T follicular helper cell (primary cell): Measurements from ENCODE around the gene COX14.

Experiments used
- DNase-seq: peaks from one replicate; pipeline ENCODE4 v3.0.0-alpha.2; 2020; ENCODE audit warnings: low read depth

COX14 gene

GRCh38 chr12:50084775-50085614 is 27.0 kb upstream of the COX14 start, which contains the start of gene SMARCD1:
Gene SMARCD1, plus strand, starts transcription at chr12:50085342. Its CDS starts 28 bp downstream, at chr12:50085370.
- DNase-seq, result peak; percentile 73

DNA sequence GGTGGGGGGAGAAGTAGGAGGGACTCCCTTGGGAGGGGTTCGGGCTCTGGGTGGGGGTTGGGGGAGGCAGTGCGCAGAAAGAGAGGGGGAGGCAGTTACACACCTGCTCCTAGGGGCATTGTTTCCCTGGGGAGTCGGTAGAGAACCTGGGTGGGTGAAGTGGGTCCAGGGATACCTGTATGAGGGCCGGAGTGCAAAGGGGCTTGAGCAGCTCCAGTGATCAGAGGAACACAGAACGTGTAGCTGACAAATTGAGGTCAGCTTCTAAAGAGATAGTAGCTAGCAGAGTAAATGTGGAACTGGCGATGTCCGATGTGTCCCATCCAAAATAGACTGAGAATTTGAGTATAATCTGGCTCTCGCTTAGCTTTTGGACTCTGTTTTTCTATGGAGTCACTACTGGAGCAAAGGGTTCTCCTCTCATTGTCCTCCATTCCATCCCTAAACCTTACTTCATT is 26.4 kb upstream of the COX14 start:
- DNase-seq, result no peak

- DNase-seq, result no peak
Observed at GRCh38 chr12:50086148-50086547, 25.9 kb upstream of the COX14 start.

GRCh38 chr12:50087151-50087550 is 24.9 kb upstream of the COX14 start:
- no peak for DNase-seq

DNA sequence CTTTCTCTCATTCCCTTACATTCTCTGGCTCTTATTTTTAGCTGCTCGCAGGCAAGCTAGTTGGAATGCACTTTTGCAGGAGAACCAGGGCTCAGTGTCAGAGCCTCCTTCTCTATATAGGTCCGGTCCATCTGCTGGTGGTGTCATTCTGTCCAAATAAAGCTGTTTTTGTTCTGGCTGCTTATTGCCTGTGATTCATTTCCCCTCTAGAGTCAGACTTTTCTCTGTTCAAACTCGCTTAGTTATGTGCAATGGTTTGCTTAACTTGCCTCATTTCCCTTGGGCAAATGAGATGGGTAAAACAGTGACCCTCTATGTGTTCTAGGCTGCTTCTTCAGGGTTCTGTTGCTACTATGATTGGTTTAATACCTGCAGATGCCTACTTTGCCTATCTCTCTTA is 24.0 kb upstream of the COX14 start:
- DNase-seq, result no peak

DNA sequence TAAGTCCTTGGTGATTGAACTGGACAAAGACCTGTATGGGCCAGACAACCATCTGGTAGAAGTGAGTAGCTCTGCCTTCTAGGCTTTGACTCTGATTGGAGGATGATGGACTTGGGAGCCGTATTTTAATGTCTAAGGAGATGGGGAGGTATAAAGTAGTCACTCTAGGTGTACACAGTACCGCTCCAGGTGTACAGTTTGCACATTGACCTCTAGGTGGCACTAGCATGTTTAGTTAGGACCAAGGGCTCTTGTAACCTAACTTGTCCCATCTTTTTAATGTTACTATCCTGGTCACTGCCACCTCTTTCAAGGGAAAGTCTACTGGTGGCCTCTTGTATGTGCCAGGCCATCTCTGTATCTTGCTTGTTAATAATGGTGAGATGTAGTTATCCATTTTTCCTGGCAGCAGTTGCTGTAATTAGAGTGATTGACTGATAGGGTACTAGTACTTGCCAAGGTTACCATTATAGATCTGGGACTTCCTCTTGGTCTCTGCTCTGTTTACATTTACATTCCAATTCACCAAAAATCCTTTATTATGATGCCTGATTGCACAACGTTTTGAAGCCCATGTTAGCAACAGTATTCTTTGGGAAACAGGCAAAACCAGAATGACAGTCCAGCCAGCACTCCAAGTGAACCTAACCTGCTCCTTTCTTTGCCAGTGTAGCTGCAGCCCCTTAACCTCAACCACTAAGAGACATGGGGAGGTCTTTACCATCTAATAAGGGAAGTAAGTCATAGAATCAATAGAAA is 23.3 kb upstream of the COX14 start:
- peak; percentile 36 for DNase-seq

GRCh38 chr12:50089730-50090129 is 22.3 kb upstream of the COX14 start:
- no peak for DNase-seq

DNA sequence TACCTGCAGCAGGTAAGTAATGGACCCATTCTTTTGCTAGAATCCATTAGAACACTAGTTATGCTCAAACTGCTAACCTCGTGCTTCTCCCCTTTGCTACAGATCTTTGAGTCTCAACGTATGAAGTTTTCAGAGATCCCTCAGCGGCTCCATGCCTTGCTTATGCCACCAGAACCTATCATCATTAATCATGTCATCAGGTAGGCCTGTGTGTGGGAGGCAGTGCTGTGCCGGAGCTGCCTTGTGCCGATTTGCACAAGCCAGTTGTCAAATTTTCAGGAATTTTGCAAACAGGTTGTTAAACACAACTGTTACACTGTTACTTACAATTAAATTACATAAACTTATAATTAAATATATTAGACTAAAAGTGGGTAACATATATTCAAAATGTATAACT is 21.6 kb upstream of the COX14 start:
- no peak for DNase-seq

- DNase-seq, result no peak
Observed at GRCh38 chr12:50097952-50098351, 14.1 kb upstream of the COX14 start.

- DNase-seq, result no peak
Observed at GRCh38 chr12:50099302-50100008, 12.6 kb upstream of the COX14 start.

GRCh38 chr12:50100561-50100960 is 11.5 kb upstream of the COX14 start:
- DNase-seq, result no peak

DNA sequence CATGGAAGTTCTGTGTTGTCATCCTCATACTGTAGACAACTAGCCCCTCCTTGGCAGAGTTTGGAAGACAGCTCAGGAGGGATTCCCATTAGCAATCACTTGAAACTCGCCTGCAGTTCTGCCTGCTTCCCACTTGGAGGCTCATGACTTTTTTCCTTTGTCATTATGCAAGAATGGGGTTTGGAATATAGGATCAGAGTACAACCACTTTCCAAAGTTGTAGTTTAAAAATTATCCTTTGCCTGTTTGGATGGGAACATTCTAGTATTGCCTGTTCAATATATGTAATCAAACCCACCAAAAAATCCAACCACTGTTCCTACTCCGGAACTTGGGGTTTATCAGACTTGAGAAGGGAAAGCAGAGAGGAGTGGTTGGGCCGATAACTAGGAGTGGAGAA is 10.4 kb upstream of the COX14 start:
- DNase-seq, result no peak

DNA sequence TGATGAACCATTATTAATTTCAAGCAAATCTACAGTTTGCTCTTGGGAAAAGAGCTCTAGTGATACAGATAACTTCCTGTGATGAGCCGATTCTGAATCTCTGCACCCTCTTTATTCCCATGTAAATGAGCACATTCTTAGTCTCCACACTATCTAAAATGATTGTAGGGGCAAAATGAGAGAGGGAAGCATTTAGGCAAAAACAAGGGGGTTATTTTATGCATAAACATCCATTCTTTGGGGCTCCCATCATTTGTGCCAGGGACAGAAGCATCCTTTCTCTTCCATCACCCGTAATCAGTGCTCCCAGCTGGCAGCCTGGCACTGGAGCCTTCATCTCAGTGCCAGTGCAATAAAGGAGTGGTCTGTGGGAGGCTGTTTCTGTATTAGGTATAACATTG is 9.9 kb upstream of the COX14 start:
- no peak for DNase-seq

DNA sequence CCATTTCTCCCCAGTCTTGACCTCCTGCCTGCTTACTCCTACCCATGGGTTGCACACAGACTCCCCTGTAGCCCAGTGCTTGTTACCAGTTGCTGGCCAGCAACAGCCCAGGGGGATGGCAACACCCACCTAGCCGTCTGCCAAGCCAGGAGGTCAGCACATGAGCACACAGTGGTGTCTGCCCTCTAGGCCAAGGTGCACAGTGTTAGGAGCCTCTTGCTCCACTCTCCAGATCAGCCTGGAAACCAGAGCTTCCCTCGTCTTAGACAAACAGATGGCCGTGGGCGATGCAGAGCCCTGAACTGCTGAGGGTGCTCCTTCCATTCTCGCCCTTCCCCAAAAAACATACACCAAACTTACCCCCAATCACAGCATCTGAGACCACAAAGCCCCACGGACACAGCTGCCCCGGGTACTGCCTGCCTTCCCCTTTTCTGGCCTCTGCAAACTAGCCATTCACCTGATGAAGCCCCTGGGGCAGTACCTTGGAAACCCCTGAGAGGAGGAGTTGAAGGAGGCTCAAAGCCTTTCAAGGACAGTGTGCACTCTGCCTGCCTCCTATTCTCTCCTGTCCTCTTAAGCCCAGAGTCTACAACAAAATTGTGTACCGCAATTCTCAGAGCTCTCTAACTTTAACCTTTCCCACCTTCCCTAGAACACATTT is 9.3 kb upstream of the COX14 start:
- DNase-seq, result no peak

DNA sequence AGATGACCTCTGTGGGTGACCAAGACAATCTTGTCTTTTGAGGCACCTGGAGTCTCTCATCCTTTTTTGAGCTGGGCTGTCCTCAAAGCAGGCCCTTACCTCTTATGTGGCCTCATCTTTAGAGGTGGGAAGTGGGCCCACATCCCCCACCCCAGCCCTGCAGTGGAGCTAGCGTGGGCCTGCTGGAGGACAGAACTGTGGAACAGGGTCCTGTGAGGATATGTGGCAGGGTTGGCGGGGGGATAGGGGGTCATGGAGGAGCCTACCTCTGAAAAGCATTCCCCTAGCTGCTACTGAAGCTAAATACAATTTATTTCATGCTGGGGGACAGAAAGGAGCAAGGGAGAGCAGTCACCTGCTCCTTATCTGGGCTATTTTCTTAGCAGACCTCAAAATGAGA is 8.7 kb upstream of the COX14 start:
- no peak for DNase-seq

DNA sequence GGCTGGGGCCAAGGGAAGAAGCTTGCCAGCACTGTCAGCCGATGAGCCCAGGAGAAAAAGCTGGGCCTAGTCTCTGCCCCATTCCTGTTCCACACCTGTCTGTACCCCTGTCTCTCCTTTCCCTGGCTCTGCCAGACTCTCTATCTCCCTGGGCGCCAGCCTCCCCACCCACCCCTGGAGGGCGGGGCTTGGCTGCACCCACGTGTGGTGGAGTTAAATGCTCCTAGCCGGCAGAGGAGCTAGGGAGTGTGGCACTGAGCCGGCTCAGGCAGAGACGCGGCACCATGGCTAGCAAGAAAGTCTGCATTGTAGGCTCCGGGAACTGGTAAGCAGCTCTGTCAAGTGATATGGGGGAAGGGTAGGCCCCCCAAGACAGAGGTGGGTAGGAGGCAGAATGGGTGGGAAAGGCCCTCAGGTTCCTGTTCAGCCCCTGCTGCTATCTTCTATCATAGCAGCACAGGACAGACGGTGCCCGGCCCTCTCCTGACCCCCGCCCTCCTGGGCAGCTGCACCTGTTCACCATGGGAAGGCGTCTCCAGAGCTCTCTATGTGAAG is 8.2 kb upstream of the COX14 start, which contains the start of gene GPD1:
GPD1 (plus strand) TSS at position 242 of the 555 bp plus-strand sequence; CDS start at position 285, 43 bp downstream.
- no peak for DNase-seq

DNA sequence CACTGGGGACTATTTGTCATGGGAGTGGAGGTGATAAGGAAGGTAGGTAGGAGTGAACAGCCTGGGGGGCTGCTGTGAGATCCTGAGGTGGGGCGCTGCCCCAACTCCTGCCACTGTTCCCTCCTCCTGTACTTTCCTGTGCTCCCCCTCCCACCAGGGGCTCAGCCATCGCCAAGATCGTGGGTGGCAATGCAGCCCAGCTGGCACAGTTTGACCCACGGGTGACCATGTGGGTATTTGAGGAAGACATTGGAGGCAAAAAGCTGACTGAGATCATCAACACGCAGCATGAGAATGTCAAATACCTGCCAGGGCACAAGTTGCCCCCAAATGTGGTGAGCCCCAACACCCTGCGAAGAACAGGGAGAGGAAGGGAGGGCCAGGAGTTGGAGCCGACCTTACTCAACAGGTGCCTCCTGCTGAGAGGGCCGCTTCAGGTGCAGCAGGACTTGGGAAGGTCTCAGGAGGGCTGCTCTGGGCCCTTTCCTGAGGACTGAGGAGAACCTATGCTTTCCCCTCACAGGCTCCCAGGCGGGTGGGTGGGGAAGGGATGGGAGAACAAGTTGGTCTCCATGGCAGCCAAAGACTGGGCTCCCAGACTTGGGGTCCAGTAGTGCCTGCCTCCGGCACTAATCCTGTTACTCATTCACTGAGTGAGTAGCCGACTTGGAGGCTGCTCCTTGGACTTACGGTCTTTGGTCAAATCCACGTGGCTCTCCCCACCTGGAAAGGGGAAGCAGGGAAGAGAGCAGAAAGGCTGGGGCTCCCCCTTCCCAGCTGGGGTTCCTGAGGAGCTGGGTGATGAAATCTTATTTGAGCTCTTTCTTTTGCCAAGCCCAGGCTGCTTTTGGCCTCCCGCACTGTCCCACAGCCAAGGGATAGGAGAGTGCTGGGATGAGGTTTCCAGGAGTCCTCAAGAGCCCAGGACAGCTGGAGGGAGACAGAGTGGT is 7.3 kb upstream of the COX14 start:
- no peak for DNase-seq

DNA sequence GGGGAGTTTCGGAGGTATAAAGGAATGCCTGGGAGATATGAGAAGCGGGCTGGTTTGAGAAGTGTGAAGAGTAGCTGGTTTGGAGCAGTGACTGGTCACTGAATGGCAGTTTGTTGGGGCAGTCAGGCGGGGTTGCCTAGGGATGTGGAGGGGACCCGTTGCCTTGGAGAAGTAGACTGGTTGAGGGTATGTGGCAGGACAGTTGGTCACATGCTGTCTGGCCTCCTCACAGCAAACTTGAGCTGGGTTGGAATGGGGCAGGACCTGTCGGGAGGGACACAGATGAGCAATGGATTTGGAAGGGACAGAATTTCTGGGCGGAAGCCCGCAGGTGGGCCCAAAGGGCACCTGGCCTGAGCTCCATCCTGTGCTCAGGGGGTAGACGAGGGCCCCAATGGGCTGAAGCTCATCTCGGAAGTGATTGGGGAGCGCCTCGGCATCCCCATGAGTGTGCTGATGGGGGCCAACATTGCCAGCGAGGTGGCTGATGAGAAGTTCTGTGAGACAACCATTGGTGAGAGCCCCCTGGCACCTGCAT is 6.1 kb upstream of the COX14 start:
- no peak for DNase-seq

DNA sequence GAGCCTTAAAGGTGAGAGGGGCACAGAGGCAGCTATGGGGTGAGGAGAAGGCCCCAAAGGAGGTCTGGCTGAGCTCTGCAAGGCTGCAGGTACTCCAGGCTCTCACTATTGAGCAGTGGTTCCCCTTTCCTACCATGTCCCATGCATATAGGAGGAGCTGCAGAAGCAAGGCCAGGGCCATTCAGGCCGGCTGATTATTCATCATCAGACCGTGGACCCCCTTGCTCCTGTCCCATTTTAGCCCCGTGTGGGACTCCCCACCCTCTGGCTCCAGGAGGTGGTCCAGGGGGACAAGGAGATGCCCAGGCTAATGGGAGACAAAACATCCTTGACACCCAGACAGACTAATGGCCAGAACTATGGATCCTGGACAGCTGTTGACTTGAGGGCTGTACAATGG is 5.1 kb upstream of the COX14 start:
- DNase-seq, result no peak
